ENCODE data around the gene FAM168A. TPM values are rescaled to one million over a fixed set of nuclear protein-coding genes. Genes with fewer than 3 reads are reported as not detected.

The FAM168A gene
- total and polyA plus RNA-seq, 2 experiments from 2014 or later, result 6.3 to 24.5 TPM

- no peak for DNase-seq (ENCODE audit: low spot score)
- no peaks in the 10 kb centered on the region for H3K4me1 ChIP-seq (ENCODE audit: insufficient read depth)
- no peak overlapping the region for H3K4me3 ChIP-seq
- H3K4me2 ChIP-seq, result no peak overlapping the region
- no peaks in the 10 kb centered on the region for H4K20me1 ChIP-seq (ENCODE audit: insufficient read depth, poor library complexity, severe bottlenecking)
- H2AFZ ChIP-seq, result no peak overlapping the region
- no peaks in the 10 kb centered on the region for H3K9me3 ChIP-seq (ENCODE audit: low read depth)
- TF ChIP-seq CTCF (IDR thresholded peaks at IDR 0.05; ENCODE audit: poor library complexity), result no peak
- no peak for TF ChIP-seq EZH2phosphoT487 (IDR thresholded peaks at IDR 0.05; ENCODE audit: low read depth, severe bottlenecking, unreplicated experiment)
- TF ChIP-seq EZH2 (IDR thresholded peaks at IDR 0.05; ENCODE audit: borderline replicate concordance), result no peak
- H3K79me2 ChIP-seq, result no peaks in the 10 kb centered on the region
- WGBS (ENCODE audit: low lambda C conversion rate, missing lambda C conversion rate), result 98% methylated on average over 5 of the region's 5 CpGs
- no peaks in the 10 kb centered on the region for H3K9me2 ChIP-seq (replicated peaks; ENCODE audit: insufficient read depth)
- no peaks in the 10 kb centered on the region for H3K27me3 ChIP-seq
- H3K27ac ChIP-seq, result no peak overlapping the region
- no peaks in the 10 kb centered on the region for H3K36me3 ChIP-seq (replicated peaks; ENCODE audit: insufficient read depth, low read depth)
Measured at GRCh38 chr11:73404506-73405145, 193.3 kb downstream of the FAM168A start.

GRCh38 chr11:73404048-73404447 lies 193.9 kb downstream of the FAM168A start:
- no peaks in the 10 kb centered on the region for H3K4me1 ChIP-seq (ENCODE audit: insufficient read depth)
- no peak overlapping the region for H3K4me3 ChIP-seq
- no peaks in the 10 kb centered on the region for H3K79me2 ChIP-seq
- H2AFZ ChIP-seq, result no peak overlapping the region
- no peak overlapping the region for H3K27ac ChIP-seq
- H3K36me3 ChIP-seq (replicated peaks; ENCODE audit: insufficient read depth, low read depth), result no peaks in the 10 kb centered on the region
- H3K27me3 ChIP-seq, result no peaks in the 10 kb centered on the region
- no peak overlapping the region for H3K4me2 ChIP-seq
- H3K9me3 ChIP-seq (ENCODE audit: low read depth), result no peaks in the 10 kb centered on the region
- no peaks in the 10 kb centered on the region for H4K20me1 ChIP-seq (ENCODE audit: insufficient read depth, poor library complexity, severe bottlenecking)
- TF ChIP-seq EZH2 (IDR thresholded peaks at IDR 0.05; ENCODE audit: borderline replicate concordance), result no peak
- peak; percentile 61 for TF ChIP-seq CTCF (IDR thresholded peaks at IDR 0.05; ENCODE audit: poor library complexity)
- 70% methylated on average over 4 of the region's 4 CpGs for WGBS (ENCODE audit: low lambda C conversion rate, missing lambda C conversion rate)
- no peaks in the 10 kb centered on the region for H3K9me2 ChIP-seq (replicated peaks; ENCODE audit: insufficient read depth)
- peak; percentile 74 for DNase-seq (ENCODE audit: low spot score)

- TF ChIP-seq CTCF (IDR thresholded peaks at IDR 0.05; ENCODE audit: poor library complexity) (no peak), EZH2phosphoT487 (IDR thresholded peaks at IDR 0.05; ENCODE audit: low read depth, severe bottlenecking, unreplicated experiment) (no peak)
- H4K20me1 ChIP-seq (ENCODE audit: insufficient read depth, poor library complexity, severe bottlenecking), result no peaks in the 10 kb centered on the region
- H3K9me2 ChIP-seq (replicated peaks; ENCODE audit: insufficient read depth), result no peaks in the 10 kb centered on the region
- WGBS (ENCODE audit: low lambda C conversion rate, missing lambda C conversion rate), result 94% methylated on average over 5 of the region's 5 CpGs
- DNase-seq (ENCODE audit: low spot score), result no peak
- no peak overlapping the region for H3K4me2 ChIP-seq
- H3K79me2 ChIP-seq, result no peaks in the 10 kb centered on the region
- no peaks in the 10 kb centered on the region for H3K36me3 ChIP-seq (replicated peaks; ENCODE audit: insufficient read depth, low read depth)
- H3K27ac ChIP-seq, result no peak overlapping the region
- no peaks in the 10 kb centered on the region for H3K9me3 ChIP-seq (ENCODE audit: low read depth)
- H3K4me3 ChIP-seq, result no peak overlapping the region
- no peaks in the 10 kb centered on the region for H3K27me3 ChIP-seq
- no peak overlapping the region for H2AFZ ChIP-seq
- no peaks in the 10 kb centered on the region for H3K4me1 ChIP-seq (ENCODE audit: insufficient read depth)
Measured at GRCh38 chr11:73403541-73403940, 194.4 kb downstream of the FAM168A start.

- H3K36me3 ChIP-seq (replicated peaks; ENCODE audit: insufficient read depth, low read depth), result no peaks in the 10 kb centered on the region
- H3K27ac ChIP-seq, result no peak overlapping the region
- peak; percentile 7 for TF ChIP-seq CTCF (IDR thresholded peaks at IDR 0.05; ENCODE audit: poor library complexity)
- TF ChIP-seq EZH2phosphoT487 (IDR thresholded peaks at IDR 0.05; ENCODE audit: low read depth, severe bottlenecking, unreplicated experiment), result no peak
- TF ChIP-seq EZH2 (IDR thresholded peaks at IDR 0.05; ENCODE audit: borderline replicate concordance), result no peak
- H3K9me3 ChIP-seq (ENCODE audit: low read depth), result no peaks in the 10 kb centered on the region
- no peak overlapping the region for H2AFZ ChIP-seq
- H3K27me3 ChIP-seq, result no peaks in the 10 kb centered on the region
- no peaks in the 10 kb centered on the region for H3K4me1 ChIP-seq (ENCODE audit: insufficient read depth)
- 83% methylated on average over 1 of the region's 1 CpG for WGBS (ENCODE audit: low lambda C conversion rate, missing lambda C conversion rate)
- H3K79me2 ChIP-seq, result no peaks in the 10 kb centered on the region
- H3K9me2 ChIP-seq (replicated peaks; ENCODE audit: insufficient read depth), result no peaks in the 10 kb centered on the region
- no peak for DNase-seq (ENCODE audit: low spot score)
- H3K4me2 ChIP-seq, result no peak overlapping the region
- no peaks in the 10 kb centered on the region for H4K20me1 ChIP-seq (ENCODE audit: insufficient read depth, poor library complexity, severe bottlenecking)
- no peak overlapping the region for H3K4me3 ChIP-seq
Measured at GRCh38 chr11:73402834-73403185, 195.1 kb downstream of the FAM168A start.
